GM12875 (cell line): ENCODE measurements around the gene BMP5.
"Not testable (repeated sequence)": the region's sequence is repeated elsewhere in the genome, so short reads cannot be mapped to it uniquely, and the experiment has no call there.

Experiments
- H3K4me3 ChIP-seq: one replicate; pipeline ENCODE4 v1.5.1; 2011; ENCODE audit warnings: low read depth, low read length, control low read depth
- CTCF ChIP-seq: IDR thresholded peaks from 2 replicates; pipeline ENCODE4 v1.5.1; 2011; ENCODE audit warnings: low read depth, mild to moderate bottlenecking, control low read depth, inconsistent platforms, low read length, moderate library complexity, borderline replicate concordance; ENCODE audit not compliant: insufficient read depth

The BMP5 gene

DNA sequence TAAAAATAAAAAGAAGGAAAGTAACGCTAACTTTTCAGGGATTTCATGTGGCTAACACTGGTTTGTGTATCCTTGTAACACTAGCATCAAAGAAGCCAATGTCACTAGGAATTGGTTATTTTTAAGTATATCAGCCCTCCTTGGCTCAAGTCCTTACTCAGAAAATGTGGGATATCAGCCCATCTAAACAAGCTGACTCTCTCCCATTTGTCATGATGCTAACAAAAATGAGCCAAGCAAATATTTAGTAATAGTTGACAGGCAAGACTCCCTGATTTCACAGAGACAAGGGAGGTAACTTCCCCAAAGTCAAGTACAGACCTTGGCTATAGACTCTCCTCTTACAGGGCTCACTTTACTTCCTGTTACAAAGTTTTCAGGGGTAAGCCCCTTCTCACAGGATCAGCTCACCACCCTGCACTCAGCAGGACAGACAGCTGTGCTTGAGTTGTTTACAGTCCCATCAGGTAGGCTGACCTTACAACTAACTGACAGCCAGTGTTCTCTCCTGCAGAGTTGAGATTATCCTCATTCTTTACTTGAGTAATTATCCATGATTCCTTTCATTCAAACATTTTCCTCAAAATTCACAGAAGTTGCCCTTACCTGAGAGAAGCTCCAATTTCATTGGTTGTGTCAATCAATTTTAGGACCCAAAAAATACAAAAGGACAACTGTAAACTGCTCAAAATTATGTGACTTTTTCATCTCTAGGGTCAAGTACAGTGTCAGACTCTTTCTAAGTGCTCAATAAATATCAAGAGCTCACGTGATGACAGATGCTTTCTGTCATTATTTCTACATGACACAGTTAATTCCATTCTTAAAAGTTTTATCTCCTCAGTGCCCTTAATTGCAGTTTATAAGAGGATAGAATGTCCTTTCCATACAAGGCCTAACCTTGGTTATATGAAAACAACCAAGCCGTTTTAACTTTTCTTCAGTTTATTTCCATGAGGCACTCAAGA, 38.1 kb upstream of the BMP5 start:
- no peak for TF ChIP-seq CTCF
- H3K4me3 ChIP-seq, result no peak overlapping the region

DNA sequence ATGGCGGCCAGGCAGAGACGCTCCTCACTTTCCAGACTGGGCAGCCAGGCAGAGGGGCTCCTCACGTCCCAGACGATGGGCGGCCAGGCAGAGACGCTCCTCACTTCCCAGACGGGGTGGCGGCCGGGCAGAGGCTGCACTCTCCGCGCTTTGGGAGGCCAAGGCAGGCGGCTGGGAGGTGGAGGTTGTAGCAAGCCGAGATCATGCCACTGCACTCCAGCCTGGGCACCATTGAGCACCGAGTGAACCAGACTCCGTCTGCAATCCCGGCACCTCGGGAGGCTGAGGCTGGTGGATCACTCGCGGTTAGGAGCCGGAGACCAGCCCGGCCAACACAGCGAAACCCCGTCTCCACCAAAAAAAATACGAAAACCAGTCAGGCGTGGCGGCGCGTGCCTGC, 35.1 kb upstream of the BMP5 start:
- H3K4me3 ChIP-seq, result not testable (repeated sequence)

DNA sequence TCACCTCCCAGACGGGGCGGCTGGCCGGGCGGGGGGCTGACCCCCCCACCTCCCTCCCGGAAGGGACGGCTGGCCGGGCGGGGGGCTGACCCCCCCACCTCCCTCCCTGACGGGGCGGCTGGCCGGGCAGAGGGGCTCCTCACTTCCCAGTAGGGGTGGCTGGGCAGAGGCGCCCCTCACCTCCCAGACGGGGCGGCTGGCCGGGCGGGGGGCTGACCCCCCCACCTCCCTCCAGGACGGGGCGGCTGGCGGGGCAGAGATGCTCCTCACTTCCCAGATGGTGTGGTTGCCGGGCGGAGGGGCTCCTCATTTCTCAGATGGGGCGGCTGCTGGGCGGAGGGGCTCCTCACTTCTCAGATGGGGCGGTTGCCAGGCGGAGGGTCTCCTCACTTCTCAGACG, 34.5 kb upstream of the BMP5 start:
- H3K4me3 ChIP-seq, result not testable (repeated sequence)

DNA sequence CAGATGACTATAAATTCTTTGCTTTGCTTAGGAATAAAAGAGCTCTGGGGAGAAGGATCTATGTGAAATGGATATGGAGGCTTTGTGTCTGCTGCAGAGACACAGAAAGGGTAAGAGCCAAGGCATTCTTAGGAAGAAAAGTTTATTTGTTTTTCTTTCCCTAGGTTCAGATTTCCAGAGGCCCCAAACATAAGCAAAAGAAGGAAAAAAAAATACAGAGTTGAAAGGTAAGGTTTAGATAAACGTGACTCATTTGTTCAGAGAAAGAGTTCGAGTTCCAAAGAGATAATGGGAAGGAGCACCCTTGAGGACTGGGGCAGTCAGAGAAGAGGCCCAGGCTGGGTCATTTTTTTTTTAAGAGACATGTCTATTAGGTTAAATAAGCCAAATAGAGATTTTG, 27.4 kb upstream of the BMP5 start:
- no peak overlapping the region for H3K4me3 ChIP-seq
- TF ChIP-seq CTCF, result no peak

GRCh38 chr6:55901765-55902270, 26.4 kb upstream of the BMP5 start:
- TF ChIP-seq CTCF, result no peak
- no peak overlapping the region for H3K4me3 ChIP-seq

GRCh38 chr6:55898342-55898741, 23.0 kb upstream of the BMP5 start:
- TF ChIP-seq CTCF, result no peak
- no peak overlapping the region for H3K4me3 ChIP-seq

DNA sequence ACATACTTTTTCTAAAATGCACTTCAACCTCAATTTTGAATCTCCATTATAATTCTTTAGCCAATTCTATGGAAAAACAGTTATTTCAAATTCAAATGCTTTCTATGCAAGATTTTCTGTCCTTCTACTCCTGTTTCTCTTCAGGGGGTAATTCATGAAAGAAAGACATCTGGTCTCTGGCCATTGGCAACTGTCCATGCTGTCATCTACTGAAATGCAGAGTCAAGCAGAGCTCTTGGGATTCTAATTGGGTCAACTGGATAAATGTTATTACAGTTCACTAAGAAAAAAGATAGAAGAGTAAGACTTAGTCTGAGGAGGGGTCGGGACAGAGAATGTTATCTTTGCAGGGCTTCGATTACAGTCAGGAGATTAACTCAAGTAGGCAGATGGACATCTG, 22.0 kb upstream of the BMP5 start:
- no peak overlapping the region for H3K4me3 ChIP-seq
- TF ChIP-seq CTCF, result no peak

DNA sequence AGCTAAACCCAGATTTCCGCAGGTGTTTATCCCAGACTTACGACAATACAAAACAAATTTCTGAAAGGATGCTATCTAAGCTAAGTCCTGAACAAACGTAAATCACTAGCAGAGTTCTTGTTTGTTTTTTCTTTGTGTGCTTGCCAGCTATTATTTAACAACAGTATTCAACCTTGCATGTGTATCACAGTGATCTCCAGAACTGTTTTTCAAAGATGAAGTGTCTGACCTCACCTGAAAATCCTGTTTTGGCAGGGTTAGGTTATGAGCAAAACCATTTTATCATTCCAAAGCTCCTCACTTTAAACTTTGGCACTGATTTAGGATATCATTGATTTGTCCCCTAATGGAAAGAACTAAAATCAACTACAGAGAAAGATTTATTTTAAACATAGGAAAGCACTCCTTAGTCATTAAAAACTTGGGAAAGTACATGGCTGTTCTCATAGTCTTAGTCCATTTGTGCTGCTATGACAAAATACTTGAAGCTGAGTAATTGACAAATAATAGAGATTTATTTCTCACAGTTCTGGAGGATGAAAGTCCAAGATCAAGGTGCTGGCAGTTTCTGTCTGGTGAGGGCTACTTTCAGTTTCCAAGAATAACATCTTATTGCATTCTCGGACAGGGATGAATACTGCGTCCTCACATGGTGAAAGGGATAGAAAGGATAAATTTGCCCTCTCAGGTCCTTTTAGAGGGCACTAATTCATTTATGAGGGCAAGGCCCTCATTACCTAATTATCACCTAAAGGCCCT, 20.8 kb upstream of the BMP5 start:
- TF ChIP-seq CTCF, result no peak
- H3K4me3 ChIP-seq, result no peak overlapping the region
